RWPE2 (cell line): ENCODE results near the gene PPME1.

ENCODE experiments used
- ATAC-seq: fragments of 200-7000 bp; cut with Tn5 transposase; 3 replicates; pipeline ENCODE4 v1.9.1; 2021; ENCODE audit warnings: low read depth
- DNase-seq: peaks from one replicate; pipeline ENCODE4 v3.0.0-alpha.2; 2020; ENCODE audit warnings: low spot score
- H3K27ac ChIP-seq: fragments of 450-650 bp; 2 replicates; pipeline ENCODE4 v1.5.1; 2017; ENCODE audit warnings: mild to moderate bottlenecking; ENCODE audit not compliant: poor library complexity, severe bottlenecking
- H3K27me3 ChIP-seq: fragments of 250-450 bp; sonication (Bioruptor Pico); 2 replicates; pipeline ENCODE4 v1.5.1; 2021; ENCODE audit warnings: mild to moderate bottlenecking, moderate library complexity; ENCODE audit not compliant: insufficient read depth, poor library complexity, severe bottlenecking
- H3K36me3 ChIP-seq: fragments of 250-450 bp; sonication (Bioruptor Pico); 2 replicates; pipeline ENCODE4 v1.5.1; 2020; ENCODE audit warnings: low read depth, mild to moderate bottlenecking, moderate library complexity
- H3K4me1 ChIP-seq: fragments of 250-450 bp; sonication (Bioruptor Pico); 2 replicates; pipeline ENCODE4 v1.5.1; 2021; ENCODE audit warnings: mild to moderate bottlenecking, moderate library complexity; ENCODE audit not compliant: insufficient read depth, poor library complexity, severe bottlenecking
- H3K4me3 ChIP-seq: fragments of 250-450 bp; sonication (Bioruptor Pico); 2 replicates; pipeline ENCODE4 v1.5.1; 2021; ENCODE audit warnings: mild to moderate bottlenecking, moderate library complexity; ENCODE audit not compliant: severe bottlenecking
- H3K9me3 ChIP-seq: fragments of 250-450 bp; sonication (Bioruptor Pico); 2 replicates; pipeline ENCODE4 v1.5.1; 2021; ENCODE audit warnings: mild to moderate bottlenecking, moderate library complexity; ENCODE audit not compliant: severe bottlenecking
- TF ChIP-seq, protein P1 (sequence below): fragments of 450-650 bp; IDR thresholded peaks from one replicate; pipeline ENCODE4 v1.5.1; 2017; ENCODE audit warnings: mild to moderate bottlenecking, moderate library complexity; ENCODE audit not compliant: poor library complexity, severe bottlenecking

Gene PPME1

GRCh38 chr11:74144592-74144991 lies 26.5 kb upstream of the PPME1 start:
- DNase-seq = no peak
- H3K4me1 ChIP-seq = peaks cover 22% of the 10 kb centered on the region
- TF ChIP-seq, protein P1, sequence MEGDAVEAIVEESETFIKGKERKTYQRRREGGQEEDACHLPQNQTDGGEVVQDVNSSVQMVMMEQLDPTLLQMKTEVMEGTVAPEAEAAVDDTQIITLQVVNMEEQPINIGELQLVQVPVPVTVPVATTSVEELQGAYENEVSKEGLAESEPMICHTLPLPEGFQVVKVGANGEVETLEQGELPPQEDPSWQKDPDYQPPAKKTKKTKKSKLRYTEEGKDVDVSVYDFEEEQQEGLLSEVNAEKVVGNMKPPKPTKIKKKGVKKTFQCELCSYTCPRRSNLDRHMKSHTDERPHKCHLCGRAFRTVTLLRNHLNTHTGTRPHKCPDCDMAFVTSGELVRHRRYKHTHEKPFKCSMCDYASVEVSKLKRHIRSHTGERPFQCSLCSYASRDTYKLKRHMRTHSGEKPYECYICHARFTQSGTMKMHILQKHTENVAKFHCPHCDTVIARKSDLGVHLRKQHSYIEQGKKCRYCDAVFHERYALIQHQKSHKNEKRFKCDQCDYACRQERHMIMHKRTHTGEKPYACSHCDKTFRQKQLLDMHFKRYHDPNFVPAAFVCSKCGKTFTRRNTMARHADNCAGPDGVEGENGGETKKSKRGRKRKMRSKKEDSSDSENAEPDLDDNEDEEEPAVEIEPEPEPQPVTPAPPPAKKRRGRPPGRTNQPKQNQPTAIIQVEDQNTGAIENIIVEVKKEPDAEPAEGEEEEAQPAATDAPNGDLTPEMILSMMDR = no peak
- no peaks in the 10 kb centered on the region for H3K27me3 ChIP-seq
- no peak overlapping the region for H3K4me3 ChIP-seq
- no peak overlapping the region for H3K27ac ChIP-seq
- no peaks in the 10 kb centered on the region for H3K9me3 ChIP-seq
- no peak for ATAC-seq
- H3K36me3 ChIP-seq = 0 out of 2 replicates have a peak, but pooled peaks cover 6% of the 10 kb centered on the region

GRCh38 chr11:74147199-74147929 lies 23.7 kb upstream of the PPME1 start:
- ATAC-seq = no peak
- H3K27ac ChIP-seq = no peak overlapping the region
- no peaks in the 10 kb centered on the region for H3K27me3 ChIP-seq
- H3K4me1 ChIP-seq = peaks cover 1% of the 10 kb centered on the region
- peaks cover 6% of the 10 kb centered on the region; the same call in 1 of the 2 replicates for H3K36me3 ChIP-seq
- no peaks in the 10 kb centered on the region for H3K9me3 ChIP-seq
- H3K4me3 ChIP-seq = no peak overlapping the region
- no peak for DNase-seq
- TF ChIP-seq, protein P1 = no peak

GRCh38 chr11:74153224-74153623 lies 17.9 kb upstream of the PPME1 start:
- peaks cover 2% of the 10 kb centered on the region for H3K36me3 ChIP-seq
- ATAC-seq = no peak
- DNase-seq = no peak
- peaks cover 28% of the 10 kb centered on the region for H3K4me1 ChIP-seq
- peak overlapping the region; percentile 78 for H3K27ac ChIP-seq
- TF ChIP-seq, protein P1 = no peak
- H3K9me3 ChIP-seq = no peaks in the 10 kb centered on the region
- H3K27me3 ChIP-seq = no peaks in the 10 kb centered on the region
- no peak overlapping the region for H3K4me3 ChIP-seq

- H3K27me3 ChIP-seq = no peaks in the 10 kb centered on the region
- ATAC-seq (peak; percentile 84), DNase-seq (no peak)
- TF ChIP-seq, protein P1 = no peak
- peak overlapping the region; percentile 78 for H3K27ac ChIP-seq
- H3K4me1 ChIP-seq = peaks cover 29% of the 10 kb centered on the region
- H3K36me3 ChIP-seq = peaks cover 3% of the 10 kb centered on the region
- H3K4me3 ChIP-seq = no peak overlapping the region
- H3K9me3 ChIP-seq = no peaks in the 10 kb centered on the region
These were observed 16.3 kb upstream of the PPME1 start for GRCh38 chr11:74154620-74155281.

DNA sequence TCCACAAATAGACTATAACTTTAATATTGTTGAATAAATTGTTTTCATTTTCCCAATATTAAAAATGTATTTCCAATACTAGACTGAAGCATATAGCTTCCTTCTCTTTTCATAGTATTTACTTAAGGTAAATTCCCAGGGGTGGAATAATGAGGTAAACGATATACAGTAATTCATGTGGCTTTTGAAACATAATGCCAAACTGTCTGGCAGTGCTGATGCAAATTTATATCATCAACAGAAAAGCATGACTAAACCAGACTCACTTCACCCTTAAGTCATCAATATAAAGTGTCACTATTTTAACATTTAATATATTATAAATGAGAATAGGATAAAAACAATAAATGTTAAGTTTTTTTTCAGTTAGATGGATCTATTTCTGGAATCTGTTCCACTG lies 13.9 kb upstream of the PPME1 start:
- TF ChIP-seq, protein P1 = no peak
- Histone ChIP-seq H3K27me3 (no peaks in the 10 kb centered on the region), H3K9me3 (no peaks in the 10 kb centered on the region), H3K4me3 (no peak overlapping the region), H3K4me1 (peaks cover 29% of the 10 kb centered on the region), H3K27ac (peak overlapping the region; percentile 20), H3K36me3 (peaks cover 9% of the 10 kb centered on the region)
- ATAC-seq = peak; percentile 67
- DNase-seq = no peak
